K562 (cell line): ENCODE results near the gene CPS1. TPM values are rescaled to one million over a fixed set of nuclear protein-coding genes. Genes with fewer than 3 reads are reported as not detected.

ENCODE experiments used
- ATAC-seq: fragments of 200-7000 bp; cut with Tn5 transposase; 3 replicates; pipeline ENCODE4 v1.9.1; 2020; ENCODE audit warnings: moderate library complexity
- BruUV-seq: library from RNA; stranded (reverse); fragments of 400-500 nt; replicated peaks from 2 replicates; lab custom pipeline; 2021; lab: Mats Ljungman, UMichigan
- CTCF ChIA-PET: fragments of 300-600 bp; formaldehyde crosslinking; extraction: SDS; loops from one replicate; lab custom pipeline; 2021; ENCODE audit warnings: low intra/inter-chr PET ratio; lab: Yijun Ruan, JAX
- POLR2A ChIA-PET: fragments of 300-600, 350-650 bp; sonication (Branson Sonifier 250); formaldehyde crosslinking; extraction: SDS; loops from one replicate; lab custom pipeline; 2021; ENCODE audit warnings: antibody characterized with exemption, inconsistent platforms; lab: Yijun Ruan, JAX
- DNase-seq, 4 experiments: peaks; one replicate each; pipeline versions ENCODE4 v3.0.0 to v3.0.0-alpha.2; 2011 to 2018; ENCODE audit warnings: low spot score in 3 of 4, mixed read lengths in 3 of 4; ENCODE audit errors: extremely low read depth in 1 of 4
- FAIRE-seq: peaks from 2 replicates; lab custom pipeline; 2011; peaks lifted over from hg19 to GRCh38; lab: Jason Lieb, UNC
- H2AFZ ChIP-seq: 2 replicates; pipeline ENCODE4 v1.6.0; 2011; ENCODE audit warnings: low read depth, low read length, control low read depth, inconsistent platforms
- H3K27ac ChIP-seq: fragments of 200-600 bp; 3 replicates; pipeline ENCODE4 v1.8.0; 2011; ENCODE audit warnings: low read depth, mild to moderate bottlenecking, control low read depth, inconsistent platforms, low read length, moderate library complexity, mixed read lengths; ENCODE audit errors: extremely low read depth
- H3K27me3 ChIP-seq, 2 experiments: fragments of 300-600 bp in 1 of 2; 2 replicates in 1 of 2; 3 replicates in 1 of 2; pipeline versions ENCODE4 v1.6.0 to v1.8.0; 2011; ENCODE audit warnings: inconsistent platforms in 2 of 2, low read length in 2 of 2, mild to moderate bottlenecking in 1 of 2, mixed read lengths in 1 of 2, moderate library complexity in 1 of 2; ENCODE audit not compliant: control insufficient read depth in 2 of 2, insufficient read depth in 2 of 2
- H3K36me3 ChIP-seq: fragments of 300-600 bp; 3 replicates; pipeline ENCODE4 v1.8.0; 2011; ENCODE audit warnings: mild to moderate bottlenecking, low read length, inconsistent platforms; ENCODE audit not compliant: control insufficient read depth, insufficient read depth
- H3K4me1 ChIP-seq, 2 experiments: fragments of 200-600 bp in 1 of 2; replicated peaks in 1 of 2; 2 replicates in 1 of 2; 3 replicates in 1 of 2; pipeline versions ENCODE4 v1.5.1 to v1.8.0; 2011; ENCODE audit warnings: inconsistent platforms in 2 of 2, low read length in 2 of 2, mild to moderate bottlenecking in 1 of 2, mixed read lengths in 1 of 2, moderate library complexity in 1 of 2; ENCODE audit not compliant: control insufficient read depth in 2 of 2, insufficient read depth in 2 of 2
- H3K4me2 ChIP-seq: 2 replicates; pipeline ENCODE4 v1.6.1; 2011; ENCODE audit warnings: low read length, control low read depth, inconsistent platforms, mixed read lengths; ENCODE audit not compliant: insufficient read depth
- H3K4me3 ChIP-seq: fragments of 200-600 bp; sonication (generic), shearing (Covaris generic); 2 replicates; pipeline ENCODE4 v1.5.1; 2016; ENCODE audit warnings: control low read depth, inconsistent platforms
- H3K79me2 ChIP-seq: fragments of 200-600 bp; 3 replicates; pipeline ENCODE4 v1.8.0; 2011; ENCODE audit warnings: low read length, inconsistent platforms; ENCODE audit not compliant: control insufficient read depth, insufficient read depth
- H3K9ac ChIP-seq, 2 experiments: 2 replicates each; pipeline versions ENCODE4 v1.6.0 to v1.6.1; 2011; ENCODE audit warnings: low read depth in 2 of 2, low read length in 2 of 2, control low read depth in 1 of 2, inconsistent platforms in 1 of 2, mild to moderate bottlenecking in 1 of 2, mixed read lengths in 1 of 2; ENCODE audit not compliant: insufficient read depth in 1 of 2
- H3K9me1 ChIP-seq: one replicate; pipeline ENCODE4 v1.6.0; 2011; ENCODE audit warnings: inconsistent platforms, mild to moderate bottlenecking, low read length, moderate library complexity; ENCODE audit not compliant: control insufficient read depth, insufficient read depth
- H3K9me3 ChIP-seq: replicated peaks from 2 replicates; pipeline ENCODE4 v1.5.1; 2011; ENCODE audit warnings: low read depth, low read length, inconsistent platforms; ENCODE audit not compliant: control insufficient read depth, insufficient read depth
- H4K20me1 ChIP-seq: replicated peaks from 2 replicates; pipeline ENCODE4 v1.6.1; 2011; ENCODE audit warnings: low read length, inconsistent platforms, mixed read lengths; ENCODE audit not compliant: control insufficient read depth, insufficient read depth
- CCAR2 ChIP-seq: fragments of 200-400 bp; formaldehyde crosslinking; IDR thresholded peaks from 2 replicates; pipeline ENCODE4 v1.6.1; 2017; ENCODE audit warnings: mild to moderate bottlenecking, low read depth, low read length
- MIER1 ChIP-seq: fragments of 450-650 bp; IDR thresholded peaks from 2 replicates; pipeline ENCODE4 v1.6.1; 2016; ENCODE audit warnings: antibody characterized with exemption, mild to moderate bottlenecking, low read depth
- PML ChIP-seq: IDR thresholded peaks from 2 replicates; pipeline ENCODE4 v1.6.1; 2012; ENCODE audit warnings: low read length, inconsistent platforms
- TAF9B ChIP-seq: fragments of 450-650 bp; IDR thresholded peaks from 2 replicates; pipeline ENCODE4 v1.6.1; 2018; ENCODE audit warnings: mild to moderate bottlenecking; ENCODE audit not compliant: partially characterized antibody
- ZNF146 ChIP-seq: IDR thresholded peaks from one replicate; pipeline ENCODE4 v1.6.1; 2018; ENCODE audit warnings: missing compliant biosample characterization; ENCODE audit not compliant: unreplicated experiment
- whole genome bisulfite sequencing: fragments of 100-300 bp; shearing (Covaris generic); methylation state at CpG from one replicate; pipeline ENCODE4 v1.1.6; 2016; ENCODE audit warnings: low coverage, mixed read lengths; ENCODE audit not compliant: insufficient coverage; ENCODE audit errors: missing lambda C conversion rate; 5-methylcytosine and 5-hydroxymethylcytosine counted together
- in situ Hi-C: fragments of 300-500 bp; cut with MboI; formaldehyde crosslinking; loops from 4 replicates; pipeline ENCODE4 v1.15.0; 2018; ENCODE audit warnings: inconsistent platforms, mixed read lengths
- intact Hi-C: fragments of 100-400 bp; cut with micrococcal nuclease; formaldehyde crosslinking; loops from 2 replicates; pipeline ENCODE4 v1.14.2; 2022
- polyA plus RNA-seq, 8 experiments: library from polyadenylated mRNA; depleted of rRNA in 4 of 8; stranded (reverse) in 5 of 8; unstranded in 3 of 8; fragments of >200 nt; fragmentation: Nextera tagmentation in 2 of 8; fragmentation: Illumina TruSeq in 1 of 8; extraction: Ambion mirVana in 2 of 8; extraction: Trizol in 1 of 8; gene quantifications; 2 replicates each; pipeline versions ENCODE4 v1.2.1 to v1.2.3, GENCODE V29; 2011 to 2014; ENCODE audit warnings: inconsistent platforms in 1 of 8, missing spikeins in 1 of 8
- total RNA-seq, 7 experiments: library from RNA; depleted of rRNA in 6 of 7; stranded (reverse); fragments of >200 nt in 6 of 7; fragmentation: Illumina TruSeq in 2 of 7; extraction: Trizol in 2 of 7; gene quantifications; 2 replicates each; pipeline versions ENCODE4 v1.2.1 to v1.2.3, GENCODE V29; 2011 to 2021; ENCODE audit warnings: low replicate concordance in 1 of 7
- TF ChIP-seq, protein P1 (sequence below): fragments of 250-450 bp; sonication (Bioruptor Pico); IDR thresholded peaks from 2 replicates; pipeline ENCODE4 v1.8.0; 2022; ENCODE audit warnings: inconsistent platforms, mild to moderate bottlenecking, moderate library complexity, borderline replicate concordance
- TF ChIP-seq, protein P2 (sequence below): fragments of 450-650 bp; IDR thresholded peaks from 2 replicates; pipeline ENCODE4 v1.6.1; 2016; ENCODE audit warnings: mild to moderate bottlenecking
- TF ChIP-seq, protein P3 (sequence below): IDR thresholded peaks from 2 replicates; pipeline ENCODE4 v1.6.1; 2016; ENCODE audit warnings: missing genetic modification characterization, missing compliant biosample characterization
- TF ChIP-seq, protein P4 (sequence below): fragments of 450-650 bp; formaldehyde crosslinking; IDR thresholded peaks from 2 replicates; pipeline ENCODE4 v1.4.0; 2020; ENCODE audit warnings: mild to moderate bottlenecking, moderate library complexity
- TF ChIP-seq, protein P5 (sequence below): sonication (generic); formaldehyde crosslinking; IDR thresholded peaks from 2 replicates; pipeline ENCODE4 v1.8.0; 2022; ENCODE audit warnings: mild to moderate bottlenecking, low read depth, missing genetic modification reagents
- TF ChIP-seq, protein P6 (sequence below): fragments of 450-650 bp; IDR thresholded peaks from 2 replicates; pipeline ENCODE4 v1.7.1; 2018; ENCODE audit warnings: mild to moderate bottlenecking, low read depth; ENCODE audit not compliant: partially characterized antibody

Gene CPS1
- total and polyA plus RNA-seq, 9 of the 15 experiments (the other 6 are each of a cell fraction or from before 2014, with no cell fraction given) = 2.4 to 13.5 (median 6.0) TPM

DNA sequence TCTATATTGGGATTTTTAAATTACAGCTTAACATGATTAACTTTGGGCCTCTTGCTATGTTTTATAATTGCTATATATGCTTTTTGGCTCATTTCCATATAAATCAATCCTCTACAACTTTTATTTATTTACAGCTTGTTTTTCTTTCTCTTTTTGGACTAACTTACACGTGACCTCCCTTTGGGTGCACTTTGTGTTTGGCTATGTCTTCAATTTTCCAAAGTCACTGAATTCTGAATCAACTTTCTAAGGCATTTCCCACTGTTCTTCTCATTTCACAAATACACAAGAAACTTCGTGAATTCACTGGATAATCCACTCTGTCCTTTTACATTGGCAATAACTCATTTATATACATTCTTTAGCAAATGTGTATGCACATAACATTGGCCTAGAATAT, 5.4 kb upstream of the CPS1 start:
- ATAC-seq (no peak), FAIRE-seq (no peak), DNase-seq (no peak)
- Histone ChIP-seq H3K79me2 (no peaks in the 10 kb centered on the region), H3K9ac (no peak overlapping the region), H3K4me3 (no peak overlapping the region), H3K27ac (no peak overlapping the region), H4K20me1 (no peaks in the 10 kb centered on the region), H3K4me2 (no peak overlapping the region), H2AFZ (no peak overlapping the region), H3K9me3 (no peaks in the 10 kb centered on the region), H3K27me3 (no peaks in the 10 kb centered on the region), H3K9me1 (no peaks in the 10 kb centered on the region), H3K4me1 (no peaks in the 10 kb centered on the region), H3K36me3 (no peaks in the 10 kb centered on the region)
- 0% methylated on average over 2 of the region's 2 CpGs for WGBS
- ChIA-PET CTCF (no interaction called here), POLR2A (no interaction called here)
- no TSS peak for BruUV-seq
- intact Hi-C loops = no loop called here
- in situ Hi-C loops = no loop called here
- TF ChIP-seq MIER1 (no peak), CCAR2 (no peak), ZNF146 (CRISPR knock-in tag) (no peak), TAF9B (no peak), PML (no peak)
- TF ChIP-seq, protein P1, sequence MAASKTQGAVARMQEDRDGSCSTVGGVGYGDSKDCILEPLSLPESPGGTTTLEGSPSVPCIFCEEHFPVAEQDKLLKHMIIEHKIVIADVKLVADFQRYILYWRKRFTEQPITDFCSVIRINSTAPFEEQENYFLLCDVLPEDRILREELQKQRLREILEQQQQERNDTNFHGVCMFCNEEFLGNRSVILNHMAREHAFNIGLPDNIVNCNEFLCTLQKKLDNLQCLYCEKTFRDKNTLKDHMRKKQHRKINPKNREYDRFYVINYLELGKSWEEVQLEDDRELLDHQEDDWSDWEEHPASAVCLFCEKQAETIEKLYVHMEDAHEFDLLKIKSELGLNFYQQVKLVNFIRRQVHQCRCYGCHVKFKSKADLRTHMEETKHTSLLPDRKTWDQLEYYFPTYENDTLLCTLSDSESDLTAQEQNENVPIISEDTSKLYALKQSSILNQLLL (CRISPR knock-in tag) = no peak
- TF ChIP-seq, protein P2, sequence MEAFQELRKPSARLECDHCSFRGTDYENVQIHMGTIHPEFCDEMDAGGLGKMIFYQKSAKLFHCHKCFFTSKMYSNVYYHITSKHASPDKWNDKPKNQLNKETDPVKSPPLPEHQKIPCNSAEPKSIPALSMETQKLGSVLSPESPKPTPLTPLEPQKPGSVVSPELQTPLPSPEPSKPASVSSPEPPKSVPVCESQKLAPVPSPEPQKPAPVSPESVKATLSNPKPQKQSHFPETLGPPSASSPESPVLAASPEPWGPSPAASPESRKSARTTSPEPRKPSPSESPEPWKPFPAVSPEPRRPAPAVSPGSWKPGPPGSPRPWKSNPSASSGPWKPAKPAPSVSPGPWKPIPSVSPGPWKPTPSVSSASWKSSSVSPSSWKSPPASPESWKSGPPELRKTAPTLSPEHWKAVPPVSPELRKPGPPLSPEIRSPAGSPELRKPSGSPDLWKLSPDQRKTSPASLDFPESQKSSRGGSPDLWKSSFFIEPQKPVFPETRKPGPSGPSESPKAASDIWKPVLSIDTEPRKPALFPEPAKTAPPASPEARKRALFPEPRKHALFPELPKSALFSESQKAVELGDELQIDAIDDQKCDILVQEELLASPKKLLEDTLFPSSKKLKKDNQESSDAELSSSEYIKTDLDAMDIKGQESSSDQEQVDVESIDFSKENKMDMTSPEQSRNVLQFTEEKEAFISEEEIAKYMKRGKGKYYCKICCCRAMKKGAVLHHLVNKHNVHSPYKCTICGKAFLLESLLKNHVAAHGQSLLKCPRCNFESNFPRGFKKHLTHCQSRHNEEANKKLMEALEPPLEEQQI = no peak
- TF ChIP-seq, protein P3, sequence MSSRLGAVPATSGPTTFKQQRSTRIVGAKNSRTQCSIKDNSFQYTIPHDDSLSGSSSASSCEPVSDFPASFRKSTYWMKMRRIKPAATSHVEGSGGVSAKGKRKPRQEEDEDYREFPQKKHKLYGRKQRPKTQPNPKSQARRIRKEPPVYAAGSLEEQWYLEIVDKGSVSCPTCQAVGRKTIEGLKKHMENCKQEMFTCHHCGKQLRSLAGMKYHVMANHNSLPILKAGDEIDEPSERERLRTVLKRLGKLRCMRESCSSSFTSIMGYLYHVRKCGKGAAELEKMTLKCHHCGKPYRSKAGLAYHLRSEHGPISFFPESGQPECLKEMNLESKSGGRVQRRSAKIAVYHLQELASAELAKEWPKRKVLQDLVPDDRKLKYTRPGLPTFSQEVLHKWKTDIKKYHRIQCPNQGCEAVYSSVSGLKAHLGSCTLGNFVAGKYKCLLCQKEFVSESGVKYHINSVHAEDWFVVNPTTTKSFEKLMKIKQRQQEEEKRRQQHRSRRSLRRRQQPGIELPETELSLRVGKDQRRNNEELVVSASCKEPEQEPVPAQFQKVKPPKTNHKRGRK (tag) = no peak
- TF ChIP-seq, protein P4, sequence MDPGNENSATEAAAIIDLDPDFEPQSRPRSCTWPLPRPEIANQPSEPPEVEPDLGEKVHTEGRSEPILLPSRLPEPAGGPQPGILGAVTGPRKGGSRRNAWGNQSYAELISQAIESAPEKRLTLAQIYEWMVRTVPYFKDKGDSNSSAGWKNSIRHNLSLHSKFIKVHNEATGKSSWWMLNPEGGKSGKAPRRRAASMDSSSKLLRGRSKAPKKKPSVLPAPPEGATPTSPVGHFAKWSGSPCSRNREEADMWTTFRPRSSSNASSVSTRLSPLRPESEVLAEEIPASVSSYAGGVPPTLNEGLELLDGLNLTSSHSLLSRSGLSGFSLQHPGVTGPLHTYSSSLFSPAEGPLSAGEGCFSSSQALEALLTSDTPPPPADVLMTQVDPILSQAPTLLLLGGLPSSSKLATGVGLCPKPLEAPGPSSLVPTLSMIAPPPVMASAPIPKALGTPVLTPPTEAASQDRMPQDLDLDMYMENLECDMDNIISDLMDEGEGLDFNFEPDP = no peak
- TF ChIP-seq, protein P5, sequence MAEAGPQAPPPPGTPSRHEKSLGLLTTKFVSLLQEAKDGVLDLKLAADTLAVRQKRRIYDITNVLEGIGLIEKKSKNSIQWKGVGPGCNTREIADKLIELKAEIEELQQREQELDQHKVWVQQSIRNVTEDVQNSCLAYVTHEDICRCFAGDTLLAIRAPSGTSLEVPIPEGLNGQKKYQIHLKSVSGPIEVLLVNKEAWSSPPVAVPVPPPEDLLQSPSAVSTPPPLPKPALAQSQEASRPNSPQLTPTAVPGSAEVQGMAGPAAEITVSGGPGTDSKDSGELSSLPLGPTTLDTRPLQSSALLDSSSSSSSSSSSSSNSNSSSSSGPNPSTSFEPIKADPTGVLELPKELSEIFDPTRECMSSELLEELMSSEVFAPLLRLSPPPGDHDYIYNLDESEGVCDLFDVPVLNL = no peak
- TF ChIP-seq, protein P6, sequence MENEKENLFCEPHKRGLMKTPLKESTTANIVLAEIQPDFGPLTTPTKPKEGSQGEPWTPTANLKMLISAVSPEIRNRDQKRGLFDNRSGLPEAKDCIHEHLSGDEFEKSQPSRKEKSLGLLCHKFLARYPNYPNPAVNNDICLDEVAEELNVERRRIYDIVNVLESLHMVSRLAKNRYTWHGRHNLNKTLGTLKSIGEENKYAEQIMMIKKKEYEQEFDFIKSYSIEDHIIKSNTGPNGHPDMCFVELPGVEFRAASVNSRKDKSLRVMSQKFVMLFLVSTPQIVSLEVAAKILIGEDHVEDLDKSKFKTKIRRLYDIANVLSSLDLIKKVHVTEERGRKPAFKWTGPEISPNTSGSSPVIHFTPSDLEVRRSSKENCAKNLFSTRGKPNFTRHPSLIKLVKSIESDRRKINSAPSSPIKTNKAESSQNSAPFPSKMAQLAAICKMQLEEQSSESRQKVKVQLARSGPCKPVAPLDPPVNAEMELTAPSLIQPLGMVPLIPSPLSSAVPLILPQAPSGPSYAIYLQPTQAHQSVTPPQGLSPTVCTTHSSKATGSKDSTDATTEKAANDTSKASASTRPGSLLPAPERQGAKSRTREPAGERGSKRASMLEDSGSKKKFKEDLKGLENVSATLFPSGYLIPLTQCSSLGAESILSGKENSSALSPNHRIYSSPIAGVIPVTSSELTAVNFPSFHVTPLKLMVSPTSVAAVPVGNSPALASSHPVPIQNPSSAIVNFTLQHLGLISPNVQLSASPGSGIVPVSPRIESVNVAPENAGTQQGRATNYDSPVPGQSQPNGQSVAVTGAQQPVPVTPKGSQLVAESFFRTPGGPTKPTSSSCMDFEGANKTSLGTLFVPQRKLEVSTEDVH = no peak
